ENCODE measurements around the gene DOCK2. TPM values are rescaled to one million over a fixed set of nuclear protein-coding genes. Genes with fewer than 3 reads are reported as not detected.

Gene DOCK2
- total and polyA plus RNA-seq, 2 experiments from 2014 or later, result 6.5 to 10.4 TPM

DNA sequence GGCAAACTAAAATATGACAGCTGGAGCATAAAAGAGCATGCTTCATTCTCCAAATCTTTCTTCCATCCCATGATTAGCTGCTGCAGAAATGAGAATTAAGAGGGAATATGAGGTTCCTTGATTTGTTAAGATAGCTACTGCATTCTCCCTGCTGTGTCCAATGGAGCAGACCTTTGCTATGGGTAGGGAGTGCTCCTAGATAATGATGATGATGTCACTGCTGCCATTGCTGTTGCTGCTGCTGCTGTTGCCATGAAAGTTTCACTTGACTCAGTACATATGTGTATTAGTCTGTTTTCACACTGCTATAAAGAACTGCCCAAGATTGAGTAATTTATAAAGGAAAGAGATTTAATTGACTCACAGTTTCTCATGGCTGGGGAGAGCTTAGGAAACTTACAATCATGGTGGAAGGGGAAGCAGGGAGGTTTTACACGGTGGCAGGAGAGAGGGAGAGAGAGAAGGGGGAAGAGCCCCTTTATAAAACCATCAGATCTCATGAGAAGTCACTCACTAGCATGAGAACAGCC is 214.3 kb downstream of the DOCK2 start:
- 93% methylated on average over 1 of the region's 1 CpG for WGBS, 2 experiments (ENCODE audit: low coverage in 1 of 2, low lambda C conversion rate in 2 of 2, missing lambda C conversion rate in 2 of 2)
- peaks cover 4% of the 10 kb centered on the region for H3K4me1 ChIP-seq (ENCODE audit: insufficient read depth)
- no peak overlapping the region for H3K9ac ChIP-seq
- no peaks in the 10 kb centered on the region for H3K27me3 ChIP-seq (replicated peaks; ENCODE audit: insufficient read depth)
- in situ Hi-C loops (cut with MboI), result no loop called here
- H3K9me2 ChIP-seq (ENCODE audit: insufficient read depth), result no peaks in the 10 kb centered on the region
- TF ChIP-seq EZH2 (IDR thresholded peaks at IDR 0.05; ENCODE audit: insufficient read depth, poor library complexity, severe bottlenecking) (no peak), EZH2phosphoT487 (IDR thresholded peaks at IDR 0.05; ENCODE audit: insufficient read depth, low read depth) (no peak)
- no peaks in the 10 kb centered on the region for H3K9me3 ChIP-seq (ENCODE audit: low read depth)
- no peaks in the 10 kb centered on the region for H3K36me3 ChIP-seq (ENCODE audit: low read depth)
- H3K4me2 ChIP-seq (ENCODE audit: unreplicated experiment), result no peak overlapping the region
- H3K27ac ChIP-seq, result no peak overlapping the region
- peaks cover 3% of the 10 kb centered on the region; the same call in 1 of the 2 replicates for H3F3A ChIP-seq (ENCODE audit: insufficient read depth)
- no peak overlapping the region for H3K4me3 ChIP-seq
- no peak overlapping the region for H2AFZ ChIP-seq
- no peak for DNase-seq
- no peaks in the 10 kb centered on the region for H4K20me1 ChIP-seq (ENCODE audit: insufficient read depth)
- no peaks in the 10 kb centered on the region for H3K79me2 ChIP-seq (ENCODE audit: insufficient read depth)

- H3K27ac ChIP-seq, result peak overlapping the region; percentile 68
- H3K9me2 ChIP-seq (ENCODE audit: insufficient read depth), result no peaks in the 10 kb centered on the region
- WGBS, 2 experiments (ENCODE audit: low coverage in 1 of 2, low lambda C conversion rate in 2 of 2, missing lambda C conversion rate in 2 of 2), result 0% methylated on average over 2 of the region's 2 CpGs
These were observed 219.5 kb downstream of the DOCK2 start for GRCh38 chr5:169856571-169856970.

GRCh38 chr5:169860585-169860984 is 223.5 kb downstream of the DOCK2 start:
- WGBS, 2 experiments (ENCODE audit: low coverage in 1 of 2, low lambda C conversion rate in 2 of 2, missing lambda C conversion rate in 2 of 2), result 72 to 89% methylated on average over 3 of the region's 3 CpGs
- Histone ChIP-seq H3K9me3 (ENCODE audit: low read depth) (no peaks in the 10 kb centered on the region), H3F3A (ENCODE audit: insufficient read depth) (peaks cover 64% of the 10 kb centered on the region), H3K4me2 (ENCODE audit: unreplicated experiment) (no peak overlapping the region), H3K9me2 (ENCODE audit: insufficient read depth) (no peaks in the 10 kb centered on the region), H3K27me3 (replicated peaks; ENCODE audit: insufficient read depth) (no peaks in the 10 kb centered on the region), H3K79me2 (ENCODE audit: insufficient read depth) (no peaks in the 10 kb centered on the region), H3K27ac (no peak overlapping the region), H4K20me1 (ENCODE audit: insufficient read depth) (no peaks in the 10 kb centered on the region), H3K9ac (no peak overlapping the region), H2AFZ (no peak overlapping the region), H3K36me3 (ENCODE audit: low read depth) (peaks cover 24% of the 10 kb centered on the region; the same call in 1 of the 2 replicates), H3K4me1 (ENCODE audit: insufficient read depth) (peaks cover 28% of the 10 kb centered on the region), H3K4me3 (no peak overlapping the region)
- in situ Hi-C loops (cut with MboI), result no loop called here
- DNase-seq, result no peak
- no peak for TF ChIP-seq EZH2phosphoT487 (IDR thresholded peaks at IDR 0.05; ENCODE audit: insufficient read depth, low read depth)
- no peak for TF ChIP-seq EZH2 (IDR thresholded peaks at IDR 0.05; ENCODE audit: insufficient read depth, poor library complexity, severe bottlenecking)

More at GRCh38 chr5:169856571-169856970, 219.5 kb downstream of the DOCK2 start:
- Histone ChIP-seq H3K9ac (peak overlapping the region; percentile 26), H3K79me2 (ENCODE audit: insufficient read depth) (no peaks in the 10 kb centered on the region), H3K36me3 (ENCODE audit: low read depth) (peaks cover 4% of the 10 kb centered on the region; the same call in 1 of the 2 replicates), H3F3A (ENCODE audit: insufficient read depth) (peaks cover 28% of the 10 kb centered on the region), H4K20me1 (ENCODE audit: insufficient read depth) (no peaks in the 10 kb centered on the region), H3K4me1 (ENCODE audit: insufficient read depth) (peaks cover 14% of the 10 kb centered on the region), H3K9me3 (ENCODE audit: low read depth) (no peaks in the 10 kb centered on the region), H3K4me2 (ENCODE audit: unreplicated experiment) (peak overlapping the region; percentile 72), H3K4me3 (no peak overlapping the region), H2AFZ (no peak overlapping the region), H3K27me3 (replicated peaks; ENCODE audit: insufficient read depth) (no peaks in the 10 kb centered on the region)
- TF ChIP-seq EZH2phosphoT487 (IDR thresholded peaks at IDR 0.05; ENCODE audit: insufficient read depth, low read depth), result no peak
- in situ Hi-C loops (cut with MboI), result no loop called here
- DNase-seq, result peak; percentile 95

GRCh38 chr5:169861433-169861832 is 224.4 kb downstream of the DOCK2 start:
- H3K9me3 ChIP-seq (ENCODE audit: low read depth), result no peaks in the 10 kb centered on the region
- in situ Hi-C loops (cut with MboI), result no loop called here
- H3K9ac ChIP-seq, result peak overlapping the region; percentile 21; the same call in 1 of the 2 replicates
- H2AFZ ChIP-seq, result no peak overlapping the region
- H3K4me2 ChIP-seq (ENCODE audit: unreplicated experiment), result peak overlapping the region; percentile 44
- H3K4me1 ChIP-seq (ENCODE audit: insufficient read depth), result peaks cover 23% of the 10 kb centered on the region
- no peak overlapping the region for H3K4me3 ChIP-seq
- no peaks in the 10 kb centered on the region for H3K9me2 ChIP-seq (ENCODE audit: insufficient read depth)
- H4K20me1 ChIP-seq (ENCODE audit: insufficient read depth), result no peaks in the 10 kb centered on the region
- H3F3A ChIP-seq (ENCODE audit: insufficient read depth), result peaks cover 60% of the 10 kb centered on the region
- WGBS, 2 experiments (ENCODE audit: low coverage in 1 of 2, low lambda C conversion rate in 2 of 2, missing lambda C conversion rate in 2 of 2), result 97 to 98% methylated on average over 2 of the region's 2 CpGs
- no peak for DNase-seq
- peaks cover 24% of the 10 kb centered on the region; the same call in 1 of the 2 replicates for H3K36me3 ChIP-seq (ENCODE audit: low read depth)
- peak overlapping the region; percentile 75 for H3K27ac ChIP-seq
- no peak for TF ChIP-seq EZH2 (IDR thresholded peaks at IDR 0.05; ENCODE audit: insufficient read depth, poor library complexity, severe bottlenecking)
- TF ChIP-seq EZH2phosphoT487 (IDR thresholded peaks at IDR 0.05; ENCODE audit: insufficient read depth, low read depth), result no peak
- H3K27me3 ChIP-seq (replicated peaks; ENCODE audit: insufficient read depth), result no peaks in the 10 kb centered on the region
- H3K79me2 ChIP-seq (ENCODE audit: insufficient read depth), result no peaks in the 10 kb centered on the region
